ENCODE measurements around the gene PSAPL1.

GRCh38 chr4:7395645-7396044, 39.1 kb downstream of the PSAPL1 start:
- TF ChIP-seq SUZ12 (IDR thresholded peaks at IDR 0.05; ENCODE audit: extremely low read depth, insufficient read depth, insufficient read length) (no peak), YY1 (IDR thresholded peaks at IDR 0.05; ENCODE audit: insufficient read depth, insufficient read length) (no peak), ZNF274 (IDR thresholded peaks at IDR 0.05; ENCODE audit: low read depth, low read length) (no peak)
